ENCODE data around the gene SRRM3.
"Not testable (repeated sequence)": the region's sequence is repeated elsewhere in the genome, so short reads cannot be mapped to it uniquely, and the experiment has no call there.

- TF ChIP-seq EZH2 (IDR thresholded peaks at IDR 0.05; ENCODE audit: insufficient read depth, poor library complexity, severe bottlenecking); EZH2phosphoT487 (IDR thresholded peaks at IDR 0.05; ENCODE audit: insufficient read depth, low read depth): not testable (repeated sequence)
Observed at GRCh38 chr7:76153571-76154230, 48.0 kb upstream of the SRRM3 start.
